ENCODE results near the gene PKNOX2.
A peak's percentile ranks its signal among the peaks of the same experiment; 100 is the strongest.

The PKNOX2 gene

GRCh38 chr11:125341676-125342075, 177.1 kb downstream of the PKNOX2 start:
- DNase-seq (ENCODE audit: low read depth): no peak

DNA sequence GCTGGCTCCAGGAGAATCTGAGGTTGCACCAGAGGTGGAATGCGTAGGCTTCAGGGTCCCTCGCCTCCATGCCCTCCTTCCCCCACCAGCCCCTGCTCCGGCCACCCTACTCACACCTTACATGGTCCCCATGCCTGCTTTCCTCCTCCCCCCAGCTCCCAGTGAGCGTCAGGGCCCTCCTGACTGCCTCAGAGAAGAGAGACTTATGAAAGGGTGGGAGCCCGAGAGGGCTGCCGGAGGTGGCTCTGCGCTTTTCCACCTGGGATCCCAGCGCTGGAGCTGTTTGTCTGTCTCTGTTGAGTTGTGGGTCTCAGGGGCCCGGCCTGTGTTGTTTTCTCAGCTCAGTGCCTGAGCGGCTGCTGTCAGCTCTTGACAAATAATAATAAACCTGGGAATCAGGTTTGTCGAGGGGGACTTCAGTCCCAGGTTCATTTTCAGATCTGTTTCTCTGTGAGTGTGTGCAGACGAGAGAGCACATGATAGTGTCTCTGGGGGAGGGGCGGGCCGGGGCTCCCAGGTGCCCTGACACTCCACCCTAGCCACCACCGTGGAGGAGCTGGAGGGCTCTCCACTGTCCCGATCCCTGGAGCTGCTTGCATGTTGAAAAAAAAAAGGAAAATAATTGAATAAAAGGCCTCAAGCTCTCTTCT, 177.9 kb downstream of the PKNOX2 start:
- DNase-seq (ENCODE audit: low read depth): no peak

DNA sequence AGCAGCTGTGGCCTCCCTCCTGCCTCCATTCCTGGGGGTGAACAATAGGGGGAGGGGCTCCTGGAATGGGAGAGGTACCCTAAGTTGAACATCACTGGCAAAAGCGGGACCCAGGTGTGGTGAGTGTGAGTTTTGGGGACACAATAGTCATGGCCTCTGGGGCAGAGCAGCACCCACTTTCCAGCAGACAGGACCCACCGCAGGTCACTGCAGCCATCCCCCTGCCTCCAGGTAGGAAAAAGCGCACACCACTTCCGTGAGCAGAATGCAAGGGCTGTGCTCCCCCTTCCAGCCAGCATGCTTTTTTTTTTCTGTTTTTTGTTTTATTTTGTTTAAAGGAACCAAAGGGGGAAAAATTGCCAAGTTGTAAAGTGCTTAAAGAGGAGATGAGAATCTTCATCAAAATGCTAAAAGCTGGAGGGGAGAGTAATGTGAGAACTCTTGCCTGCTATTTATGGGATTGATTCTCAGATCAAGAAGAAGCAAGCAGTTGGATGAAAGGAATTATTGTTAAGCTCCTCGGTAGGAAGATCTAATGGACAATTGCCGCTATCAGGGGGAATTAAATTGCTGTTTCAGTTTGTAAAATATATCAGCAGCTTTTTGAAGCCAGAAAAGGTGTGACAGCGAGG, 178.7 kb downstream of the PKNOX2 start:
- no peak for DNase-seq (ENCODE audit: low read depth)

DNA sequence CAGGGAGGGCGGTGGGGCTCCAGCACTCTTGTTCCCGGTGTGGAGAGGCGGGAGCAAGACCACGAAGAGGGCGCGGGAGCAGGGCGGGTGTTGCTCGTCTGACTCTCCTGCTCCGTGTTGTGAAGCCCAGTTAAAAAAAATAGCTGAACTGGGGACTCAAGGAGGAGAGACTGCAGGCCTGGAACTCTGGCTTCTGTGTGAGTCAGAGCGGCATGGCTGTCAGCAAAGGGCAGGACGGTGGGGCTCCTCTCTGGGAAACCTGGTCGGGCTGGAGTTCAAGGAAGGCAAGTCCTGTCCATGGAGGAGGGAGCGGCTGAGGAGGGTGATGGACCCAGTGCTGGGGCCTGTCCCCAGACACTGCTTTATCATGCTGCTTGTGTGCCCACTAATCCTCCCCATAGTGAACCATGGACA, 179.2 kb downstream of the PKNOX2 start:
- peak; percentile 14 for DNase-seq (ENCODE audit: low read depth)

DNA sequence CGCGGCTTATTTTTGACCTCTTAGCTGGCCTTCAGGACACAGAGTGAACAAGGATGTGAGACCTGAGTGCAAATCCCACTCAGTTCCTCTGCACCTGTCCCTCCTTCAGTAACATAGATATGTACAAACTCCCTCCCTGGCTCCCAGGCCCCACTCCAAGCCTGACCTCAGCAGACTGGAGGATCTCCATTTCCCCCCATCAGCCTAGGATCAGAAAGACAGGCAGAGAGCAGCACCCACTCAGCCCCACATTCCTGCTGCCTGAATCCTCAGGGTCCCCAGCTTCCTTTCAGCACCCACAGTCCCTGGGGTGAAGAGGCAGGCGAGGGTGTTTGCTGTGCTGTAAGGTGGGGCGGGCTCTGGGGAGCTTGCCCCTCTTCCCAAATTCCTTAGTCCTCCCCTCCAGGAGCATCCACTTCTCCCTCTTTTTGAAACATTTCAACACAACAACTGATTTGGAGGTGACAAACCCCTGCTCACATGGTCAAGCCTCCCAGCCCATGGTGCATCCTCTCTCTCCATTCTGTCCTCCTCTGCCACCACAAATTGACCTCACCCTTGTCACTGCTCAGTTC, 180.4 kb downstream of the PKNOX2 start:
- DNase-seq (ENCODE audit: low read depth): no peak

DNA sequence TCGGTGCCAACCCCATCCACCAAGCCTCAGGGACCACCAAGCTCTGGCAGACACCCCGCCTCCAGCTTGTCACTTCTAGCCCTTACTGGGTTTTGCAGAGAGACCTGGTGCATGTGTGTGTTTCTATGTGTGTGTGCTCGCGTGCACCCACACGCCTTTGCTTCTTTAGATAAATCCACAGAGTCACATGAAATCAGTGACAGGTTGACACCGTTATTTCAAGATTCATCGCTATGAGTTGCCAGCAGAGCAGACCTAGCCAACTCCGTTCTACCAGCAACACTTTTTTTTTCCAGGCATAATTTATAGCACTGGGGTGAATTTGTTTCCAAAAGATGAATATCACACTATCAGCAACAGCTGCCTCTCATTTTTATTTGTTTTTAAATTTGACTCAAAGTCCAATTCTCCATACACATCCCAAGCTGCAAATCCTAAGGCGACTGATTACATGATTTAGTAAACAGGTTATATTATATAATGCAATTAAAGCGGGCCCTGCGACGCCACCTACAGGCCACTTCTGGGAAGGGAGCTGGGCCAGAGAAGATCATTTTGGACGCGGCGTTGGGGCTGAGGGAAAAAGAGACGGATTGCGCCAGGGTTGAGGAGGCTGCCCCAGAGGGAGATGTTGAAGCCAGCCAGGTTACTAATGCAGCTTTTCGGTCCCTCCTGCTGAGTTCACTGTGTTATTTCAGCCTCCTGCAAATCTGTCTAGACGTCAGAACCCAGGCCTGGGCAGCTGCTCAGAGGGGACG, 181.0 kb downstream of the PKNOX2 start:
- DNase-seq (ENCODE audit: low read depth): peak; percentile 64

DNA sequence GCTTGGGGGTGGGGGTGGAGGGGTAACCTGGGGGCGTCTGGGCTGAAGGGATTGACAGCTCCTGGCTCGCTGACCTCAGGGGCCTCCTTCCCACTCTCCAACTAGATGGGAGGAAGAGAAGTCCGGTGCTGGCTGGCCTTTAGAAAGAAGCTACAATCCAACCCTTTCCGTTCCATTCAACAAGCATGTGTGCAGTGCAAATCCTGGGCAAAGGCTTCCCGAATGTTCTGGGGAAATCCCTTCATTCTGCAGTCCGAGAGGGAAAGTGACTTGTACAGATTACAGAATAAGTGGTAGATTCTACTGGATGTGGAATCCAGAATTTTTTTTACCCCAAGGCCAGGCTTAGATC, 181.6 kb downstream of the PKNOX2 start:
- DNase-seq (ENCODE audit: low read depth): no peak

DNA sequence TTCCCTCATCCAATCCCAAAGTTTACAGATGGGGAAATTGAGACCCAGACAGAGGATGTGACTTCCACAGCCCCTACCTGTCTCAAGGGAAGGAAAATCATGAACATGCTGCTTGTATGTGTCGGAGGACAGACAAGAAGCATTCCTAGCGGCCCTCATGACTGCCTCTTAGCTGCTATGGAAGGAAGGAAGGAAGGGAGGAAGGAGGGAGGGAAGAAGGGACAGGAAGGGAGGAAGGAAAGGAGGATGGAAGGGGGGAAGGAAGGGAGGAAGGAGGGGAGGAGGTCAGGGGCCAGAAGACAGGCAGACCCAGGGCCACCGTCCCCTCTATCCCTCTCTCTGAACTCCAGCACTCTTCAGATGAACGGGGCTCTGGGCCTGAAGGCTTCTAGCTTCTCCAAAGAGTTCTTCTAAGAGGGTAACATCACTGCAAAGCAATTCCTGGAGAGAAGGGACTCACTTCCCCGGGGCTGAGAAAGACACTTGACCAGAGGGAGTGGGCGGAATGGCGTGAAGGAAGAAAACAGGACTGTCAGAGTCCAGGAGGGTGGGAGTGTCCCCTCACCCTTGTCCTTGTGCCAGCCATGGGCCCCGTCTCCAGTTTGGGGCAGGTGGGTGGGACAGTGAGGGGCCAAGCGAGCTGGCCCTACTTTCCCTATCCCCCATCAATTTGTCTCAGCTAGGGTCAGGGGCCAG, 182.2 kb downstream of the PKNOX2 start:
- no peak for DNase-seq (ENCODE audit: low read depth)

DNA sequence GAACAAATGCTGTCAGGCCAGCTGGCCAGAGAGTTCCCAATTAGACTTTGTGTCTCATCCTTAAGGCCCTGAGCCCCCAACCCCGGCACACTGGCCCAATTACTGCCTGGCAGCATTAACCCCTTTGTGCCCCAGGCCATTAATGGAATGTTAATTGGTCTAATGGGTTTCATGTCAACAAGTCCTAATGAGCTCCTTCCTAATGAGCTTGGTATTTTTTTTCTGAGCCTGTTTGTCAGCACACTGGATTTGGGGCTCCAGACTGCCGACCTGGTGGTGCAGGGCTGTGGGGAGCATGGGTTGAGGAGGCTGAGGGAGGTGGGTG, 182.7 kb downstream of the PKNOX2 start:
- DNase-seq (ENCODE audit: low read depth): no peak

DNA sequence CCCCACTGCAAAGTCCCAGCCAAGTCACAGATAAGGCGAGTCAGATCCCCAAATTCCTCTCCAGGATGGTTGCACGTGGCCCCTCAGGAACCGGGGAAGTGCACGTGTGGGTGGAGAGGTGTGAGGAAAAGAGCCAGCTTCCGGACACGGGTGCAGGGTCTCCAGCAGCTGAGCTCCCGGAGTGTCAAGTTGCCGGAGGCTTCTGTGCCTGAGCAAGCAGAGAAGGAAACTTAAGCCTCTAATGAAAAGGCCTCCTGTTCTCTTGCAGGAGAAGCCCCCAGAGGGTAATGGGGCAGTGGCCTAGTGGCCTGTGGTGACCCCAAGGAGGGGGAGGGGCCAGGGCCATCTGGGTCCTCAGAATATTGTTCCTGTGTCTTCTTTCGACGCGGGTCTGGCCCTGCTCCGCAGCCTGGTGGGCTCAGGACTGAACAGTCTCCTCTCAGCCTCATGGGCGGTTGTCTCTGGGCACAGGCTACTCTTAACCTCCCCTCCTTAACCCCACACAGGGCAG, 183.6 kb downstream of the PKNOX2 start:
- DNase-seq (ENCODE audit: low read depth): no peak

GRCh38 chr11:125348674-125349309, 184.2 kb downstream of the PKNOX2 start:
- peak; percentile 9 for DNase-seq (ENCODE audit: low read depth)

DNA sequence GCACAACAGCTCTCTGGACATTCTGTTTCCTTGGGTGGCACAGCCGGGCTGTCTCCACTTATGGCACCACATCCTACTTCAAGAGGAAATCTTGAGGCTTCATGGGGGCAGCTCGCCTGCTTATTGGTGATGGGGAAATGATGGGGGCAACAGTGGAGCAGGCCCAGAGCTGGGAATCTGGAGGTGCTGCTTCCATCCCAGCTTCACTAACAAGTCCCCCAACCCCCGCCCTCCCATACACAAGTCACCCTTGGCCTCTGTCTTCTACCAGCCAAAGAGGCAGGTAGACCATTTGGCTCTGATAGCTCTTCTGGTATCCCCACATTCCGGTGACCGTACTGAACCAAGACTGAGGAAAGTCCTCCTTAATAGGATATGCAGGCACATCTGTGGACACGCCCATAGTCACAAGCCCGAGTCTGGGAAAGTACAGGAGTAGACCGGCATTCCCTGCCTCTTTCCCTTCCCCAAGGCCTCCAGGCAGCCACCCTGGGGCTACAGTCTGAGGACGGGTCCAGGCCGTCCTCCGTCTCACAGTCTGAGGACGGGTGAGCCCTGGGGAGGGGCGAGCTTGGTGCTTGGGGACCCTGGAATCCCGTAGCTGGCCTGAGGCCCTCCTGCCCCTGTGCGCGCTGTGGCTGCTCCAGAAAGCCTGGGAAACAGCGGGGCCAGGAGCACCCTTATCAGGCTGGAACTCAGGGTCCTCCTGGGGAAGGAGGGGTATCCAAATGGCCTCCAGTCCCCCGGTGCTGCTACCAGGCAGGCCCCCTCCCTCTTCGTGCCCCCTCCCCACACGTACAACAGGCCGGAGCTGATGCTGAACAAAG, 185.9 kb downstream of the PKNOX2 start:
- no peak for DNase-seq (ENCODE audit: low read depth)

DNA sequence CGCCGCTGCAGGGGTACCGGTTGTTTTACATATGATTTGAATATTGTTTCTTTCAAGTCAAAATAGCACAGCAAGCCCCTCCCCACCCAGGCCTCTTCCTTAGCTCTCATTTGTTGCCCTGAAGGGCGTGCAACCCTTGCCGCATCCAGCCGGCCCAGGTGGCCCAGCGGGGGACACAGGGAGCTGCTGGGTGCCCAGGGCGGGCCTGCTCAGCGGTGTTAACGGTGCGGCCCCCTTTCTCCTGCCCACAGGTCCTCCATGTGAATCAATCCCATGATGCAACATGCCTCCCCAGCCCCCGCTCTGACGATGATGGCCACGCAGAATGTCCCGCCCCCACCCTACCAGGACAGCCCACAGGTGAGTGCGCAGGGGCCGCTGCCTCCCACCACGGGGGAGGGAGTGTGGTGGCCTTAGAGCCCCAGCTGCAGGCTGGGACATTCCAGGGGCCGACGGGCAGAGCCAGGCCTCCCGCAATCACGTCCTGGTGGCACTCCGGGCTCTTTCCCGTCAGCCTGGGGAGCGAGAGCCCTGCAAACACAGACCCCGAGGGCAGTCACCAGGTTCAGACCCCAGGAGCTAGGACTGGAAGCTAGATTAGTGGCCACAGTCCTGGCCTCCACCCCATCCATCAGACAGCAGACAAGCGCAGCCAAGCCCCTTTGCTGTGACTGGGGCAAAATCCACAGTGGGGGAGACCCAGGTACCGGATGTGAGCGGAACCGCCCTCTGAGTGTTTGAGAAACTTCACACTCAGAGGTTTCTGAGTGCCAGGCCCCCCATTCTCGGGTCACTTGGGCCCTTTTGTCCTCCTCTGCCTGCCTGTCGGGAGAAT, 186.7 kb downstream of the PKNOX2 start:
- no peak for DNase-seq (ENCODE audit: low read depth)

DNA sequence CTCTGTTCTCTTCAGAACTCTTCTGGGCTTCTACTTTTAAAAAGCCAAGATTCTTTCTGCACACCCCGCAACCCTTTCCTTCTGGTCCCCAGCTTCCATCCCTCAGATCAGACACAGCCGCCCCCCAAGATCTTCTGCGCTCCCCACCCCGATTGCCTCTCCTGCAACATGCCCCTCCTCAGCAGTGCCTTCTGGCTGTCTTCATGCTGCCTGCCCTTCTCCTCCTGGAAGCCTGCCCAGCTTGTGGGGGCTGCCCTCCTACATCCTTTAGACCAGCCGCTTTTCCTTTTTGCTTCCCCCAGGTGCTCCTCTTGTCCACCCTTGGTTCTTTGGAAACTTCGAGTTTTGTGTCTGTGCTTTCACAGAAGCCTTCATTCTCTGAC, 187.3 kb downstream of the PKNOX2 start:
- no peak for DNase-seq (ENCODE audit: low read depth)

DNA sequence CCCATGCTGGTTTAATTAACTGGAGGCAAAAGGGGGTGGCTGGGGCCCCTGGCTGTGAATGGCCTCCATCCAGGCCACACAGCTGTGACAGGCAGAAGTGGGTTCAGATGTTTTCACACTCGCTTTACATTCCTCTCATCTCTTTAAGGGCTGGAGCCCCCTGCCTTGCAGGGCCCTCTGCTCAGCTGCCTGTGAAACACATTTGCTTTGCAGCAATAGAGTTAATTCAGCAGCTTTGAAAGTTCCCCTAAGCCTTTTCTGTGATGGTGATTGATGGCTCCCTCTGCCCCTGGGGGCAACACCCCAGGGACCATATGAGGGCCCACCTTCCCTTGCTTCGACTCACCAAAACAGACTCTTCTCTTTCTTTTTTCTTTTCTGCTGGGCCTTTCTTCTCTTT, 192.2 kb downstream of the PKNOX2 start:
- DNase-seq (ENCODE audit: low read depth): no peak

DNA sequence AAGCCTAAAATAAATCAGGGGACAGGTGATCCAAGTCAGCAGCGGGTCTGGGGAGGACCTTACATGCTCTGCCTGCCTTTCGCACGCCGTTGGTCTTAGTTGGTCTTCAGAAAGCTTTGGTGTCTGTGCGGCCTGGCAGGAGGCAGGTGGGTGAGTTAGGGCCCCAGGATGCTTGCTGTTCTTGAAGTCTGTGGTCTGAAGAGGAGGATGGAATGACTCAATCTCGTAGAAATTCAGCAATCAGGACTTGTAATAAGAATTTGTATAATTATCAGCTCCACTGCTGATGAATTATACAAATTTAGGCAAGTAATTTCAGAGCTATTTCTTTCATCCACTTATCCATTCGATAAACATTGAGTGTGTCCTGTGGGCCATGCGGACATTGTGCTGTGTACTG, 193.0 kb downstream of the PKNOX2 start:
- DNase-seq (ENCODE audit: low read depth): no peak

DNA sequence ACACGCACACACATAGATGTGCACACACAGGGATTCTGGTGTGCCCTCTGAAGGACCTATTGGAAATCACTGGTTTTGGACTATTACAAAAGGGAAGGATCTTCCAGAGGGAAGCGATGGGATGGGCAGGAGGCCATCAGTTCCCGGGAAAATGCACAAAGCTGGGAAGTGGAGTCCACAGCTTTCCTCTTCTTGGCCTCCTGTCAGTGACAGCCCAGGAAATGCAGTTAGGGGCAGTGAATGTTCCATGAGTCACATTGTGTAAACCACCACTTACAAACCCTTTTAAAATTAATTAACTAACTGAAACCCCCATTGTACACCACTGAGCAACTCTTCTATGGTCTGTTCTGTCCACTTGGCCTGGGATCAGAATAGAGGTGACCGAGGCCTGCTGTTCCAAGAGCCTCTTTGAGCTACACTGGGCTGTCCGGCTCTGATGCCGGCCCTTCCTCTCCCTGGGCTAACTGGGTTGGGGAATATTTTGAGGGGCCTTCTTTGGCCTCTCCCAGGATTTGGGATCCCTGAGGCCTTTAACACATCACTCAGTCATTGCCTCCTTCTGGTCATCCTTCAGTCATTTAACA, 193.8 kb downstream of the PKNOX2 start:
- peak; percentile 23 for DNase-seq (ENCODE audit: low read depth)

DNA sequence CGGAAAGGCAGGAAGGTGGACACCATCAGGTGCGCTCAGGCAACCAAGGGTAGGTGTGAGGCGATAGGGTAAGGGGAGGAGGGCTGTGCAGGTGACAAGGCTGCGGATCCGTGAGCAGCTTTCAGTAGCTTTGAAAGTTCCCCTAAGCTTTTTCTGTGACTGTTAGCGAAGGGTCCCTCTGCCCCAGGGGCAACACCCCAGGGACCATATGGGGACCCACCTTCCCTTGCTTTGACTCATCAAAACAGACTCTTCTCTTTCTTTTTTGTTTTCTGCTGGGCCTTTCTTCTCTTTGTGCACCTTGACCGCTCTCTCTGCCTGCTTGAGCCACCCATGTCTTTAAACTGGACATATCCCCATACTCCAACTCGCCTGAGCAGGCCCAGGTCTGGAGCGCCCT, 194.6 kb downstream of the PKNOX2 start:
- DNase-seq (ENCODE audit: low read depth): no peak

DNA sequence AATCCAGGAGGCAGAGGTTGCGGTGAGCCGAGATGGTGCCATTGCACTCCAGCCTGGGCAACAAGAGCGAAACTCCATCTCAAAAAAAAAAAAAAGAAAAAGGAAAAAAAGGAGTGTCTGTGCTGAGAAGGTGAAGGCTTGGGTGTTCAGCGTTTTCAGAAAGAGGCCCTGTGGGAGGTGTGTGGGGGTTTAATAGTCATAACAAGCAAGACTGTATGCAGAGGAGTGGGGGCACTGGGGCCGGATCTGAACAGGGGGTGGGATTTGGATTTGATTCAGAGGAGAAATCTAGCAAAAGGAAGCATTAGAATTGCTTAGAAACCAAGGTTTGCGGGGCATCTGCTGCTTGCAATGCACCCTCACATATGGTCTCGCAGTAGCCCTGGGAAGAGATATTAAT, 195.5 kb downstream of the PKNOX2 start:
- no peak for DNase-seq (ENCODE audit: low read depth)
